Stimulated activated CD4-positive, alpha-beta T cell treated with anti-CD3 and anti-CD28 coated beads, Interleukin-15, amount 100 ng/mL, for 48 hours (primary cell): ENCODE measurements around the gene WDFY4.
"Not testable (repeated sequence)": the region's sequence is repeated elsewhere in the genome, so short reads cannot be mapped to it uniquely, and the experiment has no call there.

Experiments used
- DNase-seq, 2 donors: peaks; one replicate each; pipeline ENCODE4 v3.0.0-alpha.2; 2020; ENCODE audit warnings: low read depth in 2 of 2

WDFY4 gene

GRCh38 chr10:48684792-48685623 lies at the start of gene WDFY4:
TSS of gene WDFY4 (plus strand) at chr10:48684873. CDS start at chr10:48709733, 24,860 bp downstream.
- DNase-seq = no peak

DNA sequence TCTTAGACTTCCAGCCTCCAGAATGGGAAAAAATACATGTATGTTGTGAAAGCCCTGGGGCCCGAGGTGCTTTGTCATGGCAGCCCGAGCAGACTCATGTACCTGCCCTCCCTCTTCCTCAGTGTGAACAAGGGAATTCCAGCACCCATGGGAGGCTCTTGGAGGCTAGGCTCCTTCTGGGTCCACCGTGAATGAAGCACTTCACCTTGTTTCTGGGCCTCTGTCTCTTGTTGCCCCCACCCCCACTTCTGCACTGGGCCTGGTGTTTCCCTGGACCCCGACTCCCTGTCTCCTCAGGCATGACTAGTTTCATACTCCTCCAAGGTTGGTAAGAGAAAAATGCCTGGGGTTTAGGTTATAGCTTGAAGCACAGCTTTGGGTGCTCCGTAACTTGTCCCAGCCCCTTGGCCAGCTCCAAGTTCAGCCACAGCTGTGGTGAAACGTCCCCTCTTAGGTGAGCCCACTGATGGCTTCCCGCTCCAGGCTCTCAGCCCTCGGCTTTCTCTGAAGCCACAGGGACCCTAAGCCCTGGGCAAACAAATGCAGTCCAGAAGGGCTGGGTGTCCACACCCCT lies 49.6 kb upstream of the WDFY4 start:
- no peak for DNase-seq

- no peak for DNase-seq
Measured at GRCh38 chr10:48636231-48636630, 48.4 kb upstream of the WDFY4 start.

DNA sequence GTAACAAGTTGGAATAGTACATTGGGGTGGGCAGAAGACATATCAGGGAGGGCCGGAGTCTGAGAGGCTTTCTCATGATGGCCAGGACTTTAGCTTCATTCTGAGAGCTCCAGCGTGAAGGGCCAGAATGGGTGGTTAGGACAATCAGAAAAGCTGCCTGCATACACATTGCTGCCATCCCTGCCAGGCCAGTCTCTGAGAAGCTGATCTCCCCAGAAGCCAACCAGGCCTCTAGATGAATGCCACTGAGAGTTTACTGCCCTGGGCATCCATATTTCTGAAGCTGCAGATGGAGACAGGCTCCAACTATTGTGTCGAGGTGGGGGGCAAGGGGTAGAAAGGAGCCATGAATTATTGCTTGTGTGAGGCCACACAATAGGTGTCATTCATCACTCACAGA lies 47.8 kb upstream of the WDFY4 start:
- no peak for DNase-seq

- no peak for DNase-seq
Measured at GRCh38 chr10:48638158-48638557, 46.5 kb upstream of the WDFY4 start.

- DNase-seq = no peak
Measured at GRCh38 chr10:48638739-48639527, 45.7 kb upstream of the WDFY4 start.

- DNase-seq = no peak
Measured at GRCh38 chr10:48639632-48640031, 45.0 kb upstream of the WDFY4 start.

- no peak for DNase-seq
Measured at GRCh38 chr10:48640326-48640725, 44.3 kb upstream of the WDFY4 start.

GRCh38 chr10:48641099-48641690 lies 43.5 kb upstream of the WDFY4 start:
- not testable (repeated sequence) for DNase-seq

DNA sequence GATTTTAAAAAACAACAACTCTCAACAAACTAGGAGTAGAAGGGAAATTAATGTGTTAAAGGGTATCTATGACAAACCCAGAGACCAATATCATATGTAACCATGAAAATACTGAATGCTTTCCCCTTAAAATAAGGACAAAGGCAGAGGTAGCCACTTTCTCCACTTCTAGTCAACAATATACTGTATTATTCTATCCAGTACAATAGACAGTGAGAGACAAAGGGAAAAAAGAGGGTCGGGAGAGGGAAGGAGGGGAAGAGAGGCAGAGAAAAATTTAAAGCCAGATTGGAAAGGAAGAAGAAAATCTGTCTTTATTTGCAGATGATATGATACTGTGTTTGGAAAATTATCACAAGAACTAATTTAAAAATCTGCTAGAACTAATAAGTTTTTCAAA lies 39.1 kb upstream of the WDFY4 start:
- no peak for DNase-seq

GRCh38 chr10:48647073-48647472 lies 37.6 kb upstream of the WDFY4 start:
- not testable (repeated sequence) for DNase-seq

GRCh38 chr10:48648172-48648942 lies 36.3 kb upstream of the WDFY4 start:
- no peak for DNase-seq

- DNase-seq = no peak
Measured at GRCh38 chr10:48649349-48649944, 35.2 kb upstream of the WDFY4 start.

DNA sequence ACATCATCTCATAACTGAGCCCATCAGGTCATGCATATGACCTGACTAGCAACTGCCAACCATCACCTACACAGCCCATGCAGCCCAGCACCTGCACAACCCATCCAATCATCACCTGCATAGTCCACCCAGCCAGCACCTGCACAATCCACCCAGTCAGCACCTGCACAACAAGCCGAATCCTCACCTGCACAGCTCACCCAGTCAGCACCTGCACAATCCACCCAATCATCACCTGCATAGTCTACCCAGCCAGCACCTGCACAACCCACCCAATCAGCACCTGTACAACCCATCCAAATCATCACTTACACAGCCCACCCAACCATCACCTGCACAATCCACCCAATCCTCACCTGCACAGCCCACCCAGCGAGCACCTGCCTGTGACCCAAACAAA lies 33.4 kb upstream of the WDFY4 start:
- DNase-seq = no peak

GRCh38 chr10:48651839-48652238 lies 32.8 kb upstream of the WDFY4 start:
- no peak for DNase-seq

DNA sequence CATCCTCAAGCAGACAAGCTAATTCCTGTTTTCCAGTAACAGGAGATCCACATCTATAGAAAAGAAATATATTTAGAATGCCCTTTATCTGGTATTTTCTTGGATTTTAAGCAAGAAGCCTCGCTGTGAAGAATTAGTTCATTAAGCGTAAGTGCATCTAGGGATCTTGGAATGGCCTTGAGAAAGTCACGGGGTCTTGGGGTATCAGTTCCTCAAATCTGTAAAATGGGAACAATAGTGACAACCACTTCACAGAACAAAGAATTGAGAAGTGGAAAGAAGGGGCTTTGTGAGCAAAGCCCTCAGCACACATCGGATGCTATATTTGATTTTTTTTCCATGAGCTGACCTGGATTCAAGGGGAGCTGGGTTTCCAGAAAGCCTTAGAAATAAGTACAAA lies 32.3 kb upstream of the WDFY4 start:
- no peak for DNase-seq

DNA sequence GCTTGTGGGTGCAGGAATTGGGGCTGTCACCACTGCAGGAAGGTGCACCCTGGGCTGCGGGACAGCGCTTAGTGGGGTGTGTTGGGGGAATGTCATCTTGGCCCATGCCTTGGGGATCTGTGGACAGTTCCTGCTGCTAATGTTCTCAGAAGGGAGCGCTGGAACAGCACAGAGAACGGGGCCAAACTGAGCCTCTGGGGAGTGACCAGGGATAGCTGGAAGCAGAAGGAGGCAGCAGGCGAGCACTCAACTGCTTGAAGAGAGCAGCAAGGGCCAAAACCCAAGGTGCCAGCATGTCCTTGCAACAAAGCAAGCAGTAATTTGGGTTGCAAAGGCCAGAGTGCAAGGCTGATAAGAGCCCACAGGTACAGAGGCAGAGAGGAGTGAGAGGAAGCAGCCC lies 31.3 kb upstream of the WDFY4 start:
- no peak for DNase-seq

DNA sequence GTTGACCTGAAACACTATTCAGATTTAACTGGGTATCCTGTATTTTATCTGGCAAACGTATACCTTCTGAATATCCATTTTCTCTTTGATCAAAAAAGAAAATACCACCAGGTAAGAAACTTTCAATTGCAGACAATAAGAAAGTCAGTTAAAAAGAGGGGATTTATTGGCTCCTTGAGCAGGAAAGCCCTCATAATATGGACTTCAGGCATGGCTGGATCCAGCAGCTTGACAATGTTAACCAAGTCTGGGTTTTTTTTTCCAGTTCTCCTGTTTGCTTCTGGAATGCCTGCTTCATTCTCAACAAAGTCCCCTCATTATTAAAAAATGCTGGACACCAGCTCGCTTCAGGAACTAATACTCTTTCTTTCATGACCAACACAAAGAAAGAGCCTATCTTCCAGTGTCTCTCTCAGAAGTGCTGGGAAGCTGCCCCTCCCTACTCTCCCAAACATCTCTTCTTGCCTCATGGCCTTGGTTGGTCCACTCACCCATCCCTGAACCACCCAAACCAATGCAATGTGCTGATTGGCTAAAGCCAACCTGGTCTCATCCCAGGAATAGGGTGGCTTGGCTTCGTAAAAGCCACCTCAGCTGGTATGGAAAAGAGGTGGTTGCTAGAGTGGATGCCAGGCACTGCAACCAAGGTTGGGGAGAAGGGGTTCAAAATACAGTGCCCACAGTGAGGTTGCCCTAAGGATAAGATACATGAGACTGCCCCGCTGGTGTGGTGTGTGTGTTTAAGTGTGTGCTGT lies 30.6 kb upstream of the WDFY4 start:
- DNase-seq = no peak

DNA sequence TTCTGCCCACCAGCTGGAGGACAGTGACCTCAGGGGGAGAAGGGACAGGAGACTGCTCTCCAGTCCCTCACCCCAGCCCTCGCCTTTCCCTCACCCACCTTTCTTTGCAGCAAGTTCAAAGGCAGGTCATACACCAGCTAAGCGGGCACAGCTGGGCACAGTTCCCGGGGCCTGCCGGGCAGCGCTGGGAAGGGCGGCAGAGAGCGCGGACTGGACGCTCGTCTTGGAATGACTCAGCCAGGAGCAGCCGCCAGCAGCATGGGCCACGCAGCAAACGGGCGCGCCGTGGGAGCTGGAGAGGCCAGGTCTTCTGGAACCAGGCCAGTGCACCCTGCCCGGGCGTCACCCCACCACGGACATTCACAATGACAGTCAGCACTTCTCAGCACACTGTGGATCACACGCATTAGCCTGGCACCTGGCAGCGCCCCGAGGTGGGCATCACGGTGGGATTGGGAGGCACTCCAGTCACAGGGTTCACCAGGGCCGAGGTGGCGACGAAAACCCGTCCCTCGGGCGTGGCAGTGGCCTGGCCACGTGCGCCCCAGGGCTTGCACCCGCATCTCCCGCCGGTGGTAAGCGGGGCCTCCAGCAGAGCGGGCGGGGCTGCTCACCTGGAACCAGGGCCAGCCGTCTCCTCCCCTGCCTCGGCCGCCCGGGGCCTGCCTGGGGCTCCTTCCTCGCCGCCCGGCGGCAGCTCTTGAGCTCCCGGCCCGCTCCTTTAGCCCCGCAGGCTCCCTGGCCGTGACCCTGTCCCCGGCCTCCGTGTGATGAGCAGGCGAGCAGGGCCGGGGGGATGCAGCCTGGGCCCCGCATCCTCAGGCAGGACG lies 29.0 kb upstream of the WDFY4 start:
- no peak for DNase-seq
